ENCODE results near the gene LEFTY1. TPM values are rescaled to one million over a fixed set of nuclear protein-coding genes. Genes with fewer than 3 reads are reported as not detected.

The LEFTY1 gene
- total and polyA plus RNA-seq, 2 of the 4 experiments (the other 2 are of a cell fraction) = not detected

GRCh38 chr1:225917536-225917935 is 28.6 kb upstream of the LEFTY1 start:
- no peak overlapping the region for H3K4ac ChIP-seq (ENCODE audit: low read depth, low read length)
- no peak overlapping the region for H3K23ac ChIP-seq (ENCODE audit: low read depth, low read length)
- H3K27me3 ChIP-seq (ENCODE audit: control insufficient read depth, insufficient read depth, low read length) = no peaks in the 10 kb centered on the region
- no peak for TF ChIP-seq FOS (IDR thresholded peaks at IDR 0.05; ENCODE audit: low read depth, low read length)
- peak; percentile 63; the same call in 1 of the 2 replicates for TF ChIP-seq MAFK (IDR thresholded peaks at IDR 0.05; ENCODE audit: low read depth, low read length)
- no peak for TF ChIP-seq MXI1 (IDR thresholded peaks at IDR 0.05; ENCODE audit: borderline replicate concordance, low read depth, low read length)
- TF ChIP-seq SMC3 (IDR thresholded peaks at IDR 0.05; ENCODE audit: low read depth, low read length) = no peak
- peak; percentile 94 for TF ChIP-seq NFE2L2 (IDR thresholded peaks at IDR 0.05; ENCODE audit: low read depth, low read length)
- TF ChIP-seq CHD1 (IDR thresholded peaks at IDR 0.05; ENCODE audit: low read depth, low read length) = no peak
- no peak for TF ChIP-seq ELK1 (IDR thresholded peaks at IDR 0.05; ENCODE audit: borderline replicate concordance, low read depth, low read length)
- TF ChIP-seq CEBPB (IDR thresholded peaks at IDR 0.05; ENCODE audit: low read depth, low read length) = no peak
- TF ChIP-seq POLR2A (IDR thresholded peaks at IDR 0.05; ENCODE audit: low read depth, low read length) = no peak
- no peak overlapping the region for H2AK9ac ChIP-seq (replicated peaks; ENCODE audit: low read depth, low read length, poor library complexity)
- peaks cover 31% of the 10 kb centered on the region for H3K36me3 ChIP-seq (ENCODE audit: control insufficient read depth, insufficient read depth, low read length)
- ChIA-PET POLR2A (ENCODE audit: unreplicated experiment) (no interaction called here), CTCF (interaction anchor here (1.0 kb wide), 1 partner anchor 16 kb away, joined by 3 read pairs; no protein-coding TSS in a partner anchor)
- no peak overlapping the region for H4K91ac ChIP-seq (ENCODE audit: insufficient read depth, low read depth, low read length)
- ATAC-seq (ENCODE audit: low read depth) (no peak), DNase-seq (peak; percentile 37)
- H2BK15ac ChIP-seq (ENCODE audit: low read depth, low read length) = no peak overlapping the region
- intact Hi-C loops (cut with micrococcal nuclease) (no loop called here), in situ Hi-C loops (cut with MboI; ENCODE audit: low sequenced_read_pairs) (no loop called here), dilution Hi-C loops (cut with HindIII; ENCODE audit: low sequenced_read_pairs, unreplicated experiment) (no loop called here)
- H3K56ac ChIP-seq (ENCODE audit: extremely low read depth, insufficient read depth, low read length) = no peak overlapping the region
- peaks cover 6% of the 10 kb centered on the region for H4K20me1 ChIP-seq (ENCODE audit: insufficient read depth, low read length)
- H2AK5ac ChIP-seq (ENCODE audit: low read depth, low read length) = no peak overlapping the region
- no TSS peak for BruUV-seq (replicated peaks)
- H3K4me2 ChIP-seq (ENCODE audit: low read depth, low read length) = no peak overlapping the region
- no peaks in the 10 kb centered on the region for H3K9me3 ChIP-seq (ENCODE audit: control insufficient read depth, insufficient read depth, low read length)
- peaks cover 7 to 32% of the 10 kb centered on the region in 2 experiments for H3K79me1 ChIP-seq (ENCODE audit: low read depth in 1 of 2, low read length in 2 of 2)
- no peak overlapping the region for H3K9ac ChIP-seq (ENCODE audit: low read depth, low read length)
- H3K14ac ChIP-seq (replicated peaks; ENCODE audit: low read depth, low read length) = no peak overlapping the region
- H3K9me1 ChIP-seq (ENCODE audit: insufficient read depth, low read length) = peaks cover 13% of the 10 kb centered on the region
- no CpG with 5 or more reads among the region's 5 CpGs for WGBS, 2 experiments (ENCODE audit: extremely low coverage in 2 of 2, insufficient read length in 1 of 2)
- H2AFZ ChIP-seq (replicated peaks; ENCODE audit: low read length, poor library complexity) = no peak overlapping the region
- no peak overlapping the region for H2BK5ac ChIP-seq (ENCODE audit: low read depth, low read length, poor library complexity, severe bottlenecking)
- H3K18ac ChIP-seq (ENCODE audit: low read depth, low read length) = no peak overlapping the region
- H3K4me3 ChIP-seq (ENCODE audit: insufficient read depth, low read depth, low read length) = no peak overlapping the region
- no peak overlapping the region for H2BK120ac ChIP-seq (ENCODE audit: low read depth, low read length)
- H2BK20ac ChIP-seq (ENCODE audit: low read depth, low read length) = no peak overlapping the region
- H4K8ac ChIP-seq (ENCODE audit: low read depth in 2 of 2, low read length in 2 of 2) = no peak overlapping the region
- peaks cover 5% of the 10 kb centered on the region; the same call in 1 of the 2 replicates for H3K4me1 ChIP-seq (ENCODE audit: control insufficient read depth, insufficient read depth, low read length)
- no peak overlapping the region for H3K27ac ChIP-seq (ENCODE audit: insufficient read depth, low read length)
- no peak overlapping the region for H4K5ac ChIP-seq (ENCODE audit: low read depth, low read length)
